HEK293T (cell line): ENCODE results near the gene CEBPG.

Experiments
- CTCF ChIA-PET: fragments of 350-600 bp; formaldehyde crosslinking; extraction: SDS; loops from one replicate; lab custom pipeline; 2021; ENCODE audit warnings: antibody characterized with exemption, inconsistent platforms; lab: Yijun Ruan, JAX
- POLR2A ChIA-PET: fragments of 350-600 bp; formaldehyde crosslinking; extraction: SDS; loops from one replicate; lab custom pipeline; 2020; ENCODE audit warnings: antibody characterized with exemption, inconsistent platforms; lab: Yijun Ruan, JAX
- DNase-seq: peaks from one replicate; pipeline ENCODE4 v3.0.0; 2012; ENCODE audit warnings: mixed read lengths; ENCODE audit errors: extremely low spot score
- ARNT ChIP-seq: fragments of 450-650 bp; IDR thresholded peaks from 2 replicates; pipeline ENCODE4 v1.6.1; 2017; ENCODE audit warnings: mild to moderate bottlenecking
- BHLHE40 ChIP-seq: fragments of 450-650 bp; IDR thresholded peaks from 2 replicates; pipeline ENCODE4 v1.6.1; 2016; ENCODE audit warnings: mild to moderate bottlenecking, moderate library complexity, borderline replicate concordance
- CTBP1 ChIP-seq: fragments of 450-650 bp; IDR thresholded peaks from 2 replicates; pipeline ENCODE4 v1.6.1; 2016; ENCODE audit warnings: borderline replicate concordance
- ELF4 ChIP-seq: fragments of 450-650 bp; IDR thresholded peaks from 2 replicates; pipeline ENCODE4 v1.6.1; 2017; ENCODE audit warnings: antibody characterized with exemption
- FOXA1 ChIP-seq: fragments of 450-650 bp; IDR thresholded peaks from 2 replicates; pipeline ENCODE4 v1.6.1; 2016; ENCODE audit warnings: mild to moderate bottlenecking
- FOXK2 ChIP-seq: fragments of 450-650 bp; IDR thresholded peaks from 2 replicates; pipeline ENCODE4 v1.6.1; 2016; ENCODE audit warnings: mild to moderate bottlenecking
- FOXM1 ChIP-seq: fragments of 450-650 bp; IDR thresholded peaks from 2 replicates; pipeline ENCODE4 v1.6.1; 2017; ENCODE audit warnings: mild to moderate bottlenecking, borderline replicate concordance
- HDGF ChIP-seq: fragments of 450-650 bp; IDR thresholded peaks from 2 replicates; pipeline ENCODE4 v1.6.1; 2017; ENCODE audit warnings: antibody characterized with exemption, borderline replicate concordance
- L3MBTL2 ChIP-seq: fragments of 450-650 bp; conservative IDR thresholded peaks from 2 replicates; pipeline ENCODE4 v1.6.1; 2016; ENCODE audit warnings: mild to moderate bottlenecking
- LEF1 ChIP-seq: fragments of 450-650 bp; IDR thresholded peaks from 2 replicates; pipeline ENCODE4 v1.6.1; 2017; ENCODE audit warnings: mild to moderate bottlenecking, borderline replicate concordance
- NFRKB ChIP-seq: fragments of 450-650 bp; IDR thresholded peaks from 2 replicates; pipeline ENCODE4 v1.6.1; 2016; ENCODE audit warnings: mild to moderate bottlenecking, moderate library complexity
- SP1 ChIP-seq: fragments of 450-650 bp; IDR thresholded peaks from 2 replicates; pipeline ENCODE4 v1.6.1; 2017
- SUZ12 ChIP-seq: fragments of 450-650 bp; IDR thresholded peaks from 2 replicates; pipeline ENCODE4 v1.6.1; 2016; ENCODE audit warnings: mild to moderate bottlenecking
- TARDBP ChIP-seq: fragments of 450-650 bp; IDR thresholded peaks from 2 replicates; pipeline ENCODE4 v1.6.1; 2016
- ZNF384 ChIP-seq: fragments of 450-650 bp; IDR thresholded peaks from 2 replicates; pipeline ENCODE4 v1.6.1; 2016
- TF ChIP-seq, protein P1 (sequence below): fragments of 450-650 bp; IDR thresholded peaks from 2 replicates; pipeline ENCODE4 v1.6.1; 2016

Gene CEBPG

DNA sequence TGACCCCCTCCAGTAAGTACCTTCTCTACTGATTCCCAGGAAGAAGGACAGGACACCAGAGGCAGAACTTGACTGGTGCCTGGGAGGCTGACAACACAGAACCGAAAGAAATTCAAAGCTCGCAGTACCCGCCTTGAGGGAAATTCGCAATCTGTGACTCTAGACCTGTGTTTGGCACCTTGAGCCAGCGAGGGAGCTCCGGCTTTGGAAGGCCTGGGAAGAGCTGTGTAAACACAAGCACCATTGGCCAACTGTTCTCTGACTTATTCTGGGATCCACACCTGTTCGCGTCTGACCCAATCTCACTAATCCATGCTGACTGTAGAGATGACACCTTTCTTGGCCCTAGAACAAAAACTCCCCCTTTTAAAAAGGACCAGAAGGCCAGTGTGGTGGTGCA is 50.7 kb downstream of the CEBPG start:
- ChIA-PET POLR2A (no interaction called here), CTCF (no interaction called here)
- TF ChIP-seq L3MBTL2, result no peak
- no peak for TF ChIP-seq SUZ12
- no peak for TF ChIP-seq LEF1
- TF ChIP-seq NFRKB, result no peak
- TF ChIP-seq FOXA1, result no peak
- TF ChIP-seq ZNF384, result no peak
- TF ChIP-seq, protein P1, sequence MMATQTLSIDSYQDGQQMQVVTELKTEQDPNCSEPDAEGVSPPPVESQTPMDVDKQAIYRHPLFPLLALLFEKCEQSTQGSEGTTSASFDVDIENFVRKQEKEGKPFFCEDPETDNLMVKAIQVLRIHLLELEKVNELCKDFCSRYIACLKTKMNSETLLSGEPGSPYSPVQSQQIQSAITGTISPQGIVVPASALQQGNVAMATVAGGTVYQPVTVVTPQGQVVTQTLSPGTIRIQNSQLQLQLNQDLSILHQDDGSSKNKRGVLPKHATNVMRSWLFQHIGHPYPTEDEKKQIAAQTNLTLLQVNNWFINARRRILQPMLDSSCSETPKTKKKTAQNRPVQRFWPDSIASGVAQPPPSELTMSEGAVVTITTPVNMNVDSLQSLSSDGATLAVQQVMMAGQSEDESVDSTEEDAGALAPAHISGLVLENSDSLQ, result no peak
- TF ChIP-seq BHLHE40, result no peak
- no peak for TF ChIP-seq CTBP1
- no peak for TF ChIP-seq FOXK2
- no peak for TF ChIP-seq ARNT
- DNase-seq, result no peak

DNA sequence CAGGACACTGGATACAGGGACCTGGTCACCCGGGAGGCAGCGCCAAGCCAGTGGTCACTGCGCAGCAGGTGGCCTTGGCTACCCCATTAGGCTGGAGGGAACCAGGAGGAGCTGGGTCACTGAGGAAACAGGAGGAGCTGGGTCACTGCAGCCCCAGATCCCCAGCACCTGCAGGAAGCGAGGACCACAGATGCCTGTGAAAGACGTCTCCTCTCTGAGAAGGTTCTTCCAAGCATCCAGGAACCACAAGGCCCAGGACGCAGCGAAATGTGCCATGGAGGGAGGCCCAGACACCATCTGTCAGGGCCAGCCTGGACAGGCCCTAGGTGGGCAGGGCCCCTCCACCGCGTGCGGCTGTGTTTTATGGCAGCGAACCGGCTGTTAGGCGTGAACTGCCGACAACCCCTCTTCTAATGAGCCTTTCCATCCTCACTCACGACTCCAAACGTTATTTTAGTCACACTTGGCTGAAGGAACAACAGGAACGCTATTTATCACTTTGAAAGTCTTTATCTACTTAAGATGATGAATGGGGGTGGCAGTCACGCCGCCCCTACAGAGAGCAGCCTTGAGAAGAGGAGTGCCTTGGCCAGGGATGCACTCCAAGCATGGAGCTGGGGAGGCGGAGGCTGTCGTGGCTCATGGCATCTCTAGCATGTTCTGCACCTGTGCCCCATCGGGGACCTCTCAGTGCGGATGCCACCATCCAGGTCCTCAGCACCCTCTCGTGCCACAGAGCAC is 53.3 kb downstream of the CEBPG start:
- ChIA-PET POLR2A (no interaction called here), CTCF (no interaction called here)
- no peak for DNase-seq
- no peak for TF ChIP-seq NFRKB
- no peak for TF ChIP-seq SUZ12
- TF ChIP-seq TARDBP, result no peak
- no peak for TF ChIP-seq FOXK2
- TF ChIP-seq ARNT, result no peak
- TF ChIP-seq SP1, result no peak
- TF ChIP-seq FOXA1, result no peak
- no peak for TF ChIP-seq BHLHE40
- no peak for TF ChIP-seq FOXM1
- no peak for TF ChIP-seq L3MBTL2
- no peak for TF ChIP-seq LEF1
- TF ChIP-seq, protein P1, result no peak
- TF ChIP-seq CTBP1, result no peak
- TF ChIP-seq ZNF384, result no peak
- TF ChIP-seq ELF4, result no peak
- no peak for TF ChIP-seq HDGF

DNA sequence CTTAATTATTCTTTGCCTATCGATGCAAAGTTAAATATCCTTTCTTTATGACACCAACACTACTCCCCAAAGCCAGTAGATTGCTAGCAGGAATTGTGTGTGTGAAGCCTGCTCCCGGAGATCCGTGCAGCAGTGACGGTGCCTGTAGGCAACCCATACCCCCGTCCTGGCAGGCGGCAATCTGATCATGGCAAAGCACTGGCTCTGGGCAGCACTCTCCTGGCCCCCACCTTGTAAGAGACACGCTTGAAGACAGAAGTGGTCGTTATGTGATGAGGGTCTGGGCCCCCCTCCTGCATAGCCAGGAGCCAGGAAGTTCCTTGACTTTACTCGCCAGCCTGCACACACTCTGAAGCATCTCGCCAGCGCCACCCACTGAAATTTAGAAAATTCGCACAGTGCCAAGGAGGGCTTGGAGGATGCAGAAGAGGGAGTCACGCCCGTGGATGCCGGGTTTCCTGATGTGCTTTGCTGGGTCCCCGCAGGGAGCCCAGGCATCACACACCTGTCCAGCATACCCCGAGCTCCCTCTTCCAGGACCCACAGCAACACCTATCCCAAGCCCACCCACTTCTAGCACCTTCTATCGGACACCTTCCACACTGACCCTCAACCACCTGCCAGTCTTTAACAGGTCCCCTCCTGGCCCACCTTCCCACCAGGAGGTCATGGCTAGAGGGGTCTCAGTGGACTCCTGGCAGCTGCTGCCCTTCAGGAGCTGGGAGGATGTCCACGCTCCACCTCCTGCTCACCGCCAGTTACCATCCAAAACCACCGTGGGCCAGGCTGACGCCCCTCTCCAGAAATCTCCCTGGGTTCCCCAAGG is 54.5 kb downstream of the CEBPG start:
- TF ChIP-seq SP1 (no peak), TARDBP (no peak), BHLHE40 (no peak), HDGF (no peak), ZNF384 (no peak), CTBP1 (no peak), SUZ12 (no peak), ELF4 (no peak), FOXM1 (no peak), LEF1 (no peak), FOXK2 (no peak), NFRKB (no peak)
- TF ChIP-seq, protein P1, result no peak
- ChIA-PET CTCF (no interaction called here), POLR2A (no interaction called here)

DNA sequence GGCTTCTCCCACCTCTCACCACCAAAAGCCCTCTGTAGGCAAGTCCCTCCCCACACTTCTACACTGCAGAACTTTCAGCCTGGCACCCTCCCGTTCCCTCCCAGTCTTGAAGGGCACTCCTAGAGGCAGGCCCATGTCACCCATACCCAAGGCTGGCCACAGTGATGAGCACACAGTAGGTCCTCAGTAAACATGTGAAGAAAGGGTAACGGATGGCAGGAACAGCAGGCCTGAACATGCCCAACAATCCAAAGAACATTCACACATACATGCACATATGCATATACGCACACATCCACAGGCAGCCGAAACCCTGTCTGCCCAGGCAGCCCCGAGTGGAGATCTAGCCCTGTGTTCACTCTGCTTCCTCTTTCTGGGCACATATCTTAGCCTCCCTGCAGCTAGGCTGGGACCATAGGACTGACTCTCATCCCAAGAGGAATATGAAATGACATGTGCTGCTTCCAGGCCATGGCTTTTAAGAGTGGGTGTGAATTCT is 55.2 kb downstream of the CEBPG start:
- no peak for TF ChIP-seq HDGF
- no peak for TF ChIP-seq NFRKB
- no peak for TF ChIP-seq SP1
- no peak for TF ChIP-seq FOXM1
- no peak for TF ChIP-seq ZNF384
- no peak for TF ChIP-seq BHLHE40
- TF ChIP-seq CTBP1, result no peak
- TF ChIP-seq, protein P1, result no peak
- TF ChIP-seq SUZ12, result no peak
- no peak for TF ChIP-seq ARNT
- TF ChIP-seq L3MBTL2, result no peak
- TF ChIP-seq FOXK2, result no peak
- no peak for TF ChIP-seq FOXA1
- DNase-seq, result no peak
- ChIA-PET POLR2A (no interaction called here), CTCF (no interaction called here)

More for the DNA sequence above, 54.5 kb downstream of the CEBPG start:
- DNase-seq, result no peak
